Thymus (tissue), 11 donors: ENCODE data around the gene KREMEN2. TPM values are rescaled to one million over a fixed set of nuclear protein-coding genes. Genes with fewer than 3 reads are reported as not detected.

ENCODE experiments used
- DNase-seq, 9 donors: peaks; one replicate each; pipeline ENCODE4 v3.0.0-alpha.2; 2013; ENCODE audit warnings: low spot score in 9 of 9, low read depth in 6 of 9, missing footprints in 1 of 9
- H3K27ac ChIP-seq, 2 donors: one replicate each; pipeline ENCODE4 v1.5.1; 2013; ENCODE audit warnings: control low read depth in 1 of 2, low read depth in 1 of 2, low read length in 1 of 2, mild to moderate bottlenecking in 1 of 2, moderate library complexity in 1 of 2
- H3K27me3 ChIP-seq, 2 donors: one replicate each; pipeline ENCODE4 v1.5.1; 2013; ENCODE audit warnings: low read length in 1 of 2; ENCODE audit not compliant: control insufficient read depth in 2 of 2, insufficient read depth in 1 of 2
- H3K36me3 ChIP-seq, 2 donors: one replicate each; pipeline ENCODE4 v1.5.1; 2013; ENCODE audit warnings: low read length in 1 of 2, mild to moderate bottlenecking in 1 of 2, moderate library complexity in 1 of 2; ENCODE audit not compliant: control insufficient read depth in 2 of 2, insufficient read depth in 2 of 2
- H3K4me1 ChIP-seq, 2 donors: one replicate each; pipeline ENCODE4 v1.5.1; 2013; ENCODE audit warnings: low read length in 2 of 2; ENCODE audit not compliant: control insufficient read depth in 2 of 2, insufficient read depth in 2 of 2
- H3K4me3 ChIP-seq, 2 donors: one replicate each; pipeline ENCODE4 v1.5.1; 2013; ENCODE audit warnings: low read length in 2 of 2, control low read depth in 1 of 2, mild to moderate bottlenecking in 1 of 2
- H3K9me3 ChIP-seq, 2 donors: one replicate each; pipeline ENCODE4 v1.5.1; 2013; ENCODE audit warnings: low read length in 1 of 2, mild to moderate bottlenecking in 1 of 2; ENCODE audit not compliant: control insufficient read depth in 2 of 2, insufficient read depth in 1 of 2
- WGBS: extraction: QIAGEN DNeasy Blood & Tissue Kit; methylation state at CpG from one replicate; pipeline ENCODE4 v1.1.7; 2013; 5-methylcytosine and 5-hydroxymethylcytosine counted together
- polyA plus RNA-seq: library from polyadenylated mRNA; stranded (reverse); fragments of 200-250 nt; gene quantifications from one replicate; pipeline ENCODE4 v1.2.3, GENCODE V29; 2013
- total RNA-seq: library from RNA; stranded (reverse); fragments of 120-200 nt; gene quantifications from one replicate; pipeline ENCODE4 v1.2.4, GENCODE V29; 2013
- donor health status: healthy.

The KREMEN2 gene
- total and polyA plus RNA-seq, 2 donors: 3.1 to 18.2 TPM

DNA sequence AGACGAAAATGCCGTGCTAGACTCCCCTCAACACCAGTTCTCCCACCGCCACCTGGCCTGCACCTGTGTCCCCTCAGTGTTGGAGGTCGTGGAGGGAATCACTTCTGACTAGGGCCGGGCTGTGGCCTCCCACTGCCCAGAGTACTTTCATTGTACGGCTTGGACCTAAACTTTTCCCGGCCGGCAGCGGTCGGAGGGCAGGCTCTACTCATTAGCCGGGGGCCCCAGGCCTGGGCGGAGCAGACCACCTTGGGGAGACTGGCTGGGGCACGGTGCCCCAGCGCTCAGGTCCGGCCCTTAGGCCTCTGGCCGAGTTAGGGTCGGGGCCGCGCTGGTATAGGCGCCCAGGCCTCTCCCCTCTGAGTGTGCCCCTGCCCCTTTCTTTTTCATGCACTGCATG, 53.3 kb downstream of the KREMEN2 start:
- Histone ChIP-seq H3K4me3 (no peak overlapping the region), H3K4me1 (peaks cover 26 to 45% of the 10 kb centered on the region in 2 donors), H3K27ac (no peak overlapping the region), H3K36me3 (no peaks in the 10 kb centered on the region), H3K9me3 (peaks cover 0 to 12% of the 10 kb centered on the region in 2 donors), H3K27me3 (peaks cover 53 to 95% of the 10 kb centered on the region in 2 donors)
- no peak for DNase-seq
- WGBS: 96% methylated on average over 20 of the region's 20 CpGs

Other genes with a start within 250 kb of the KREMEN2 start
- 0.28 TPM for gene PRSS27, start 244.1 kb upstream of the KREMEN2 start, total RNA-seq
- gene PRSS27, start 244.1 kb upstream of the KREMEN2 start, polyA plus RNA-seq: 6.5 TPM
- gene SRRM2, start 211.6 kb upstream of the KREMEN2 start, total RNA-seq: 42.4 TPM
- 690 TPM for gene SRRM2, start 211.6 kb upstream of the KREMEN2 start, polyA plus RNA-seq
- gene ELOB, start 187.0 kb upstream of the KREMEN2 start, total RNA-seq: 349 TPM
- gene ELOB, start 187.0 kb upstream of the KREMEN2 start, polyA plus RNA-seq: 287 TPM
- 0.05 TPM for gene PRSS33, start 176.7 kb upstream of the KREMEN2 start, total RNA-seq
- gene PRSS33, start 176.7 kb upstream of the KREMEN2 start, polyA plus RNA-seq: 0.37 TPM
- not detected for gene PRSS41, start 165.8 kb upstream of the KREMEN2 start, total RNA-seq
- gene PRSS41, start 165.8 kb upstream of the KREMEN2 start, polyA plus RNA-seq: not detected
- gene PRSS21, start 147.0 kb upstream of the KREMEN2 start, total RNA-seq: 1.2 TPM
- 0.68 TPM for gene PRSS21, start 147.0 kb upstream of the KREMEN2 start, polyA plus RNA-seq
- 0.85 TPM for gene ZG16B, start 134.0 kb upstream of the KREMEN2 start, total RNA-seq
- 1.2 TPM for gene ZG16B, start 134.0 kb upstream of the KREMEN2 start, polyA plus RNA-seq
- 0.42 TPM for gene PRSS22, start 106.1 kb upstream of the KREMEN2 start, total RNA-seq
- 4.1 TPM for gene PRSS22, start 106.1 kb upstream of the KREMEN2 start, polyA plus RNA-seq
- 37.4 TPM for gene FLYWCH2, start 81.1 kb upstream of the KREMEN2 start, total RNA-seq
- 34.5 TPM for gene FLYWCH2, start 81.1 kb upstream of the KREMEN2 start, polyA plus RNA-seq
- 9.6 TPM for gene FLYWCH1, start 52.3 kb upstream of the KREMEN2 start, total RNA-seq
- gene FLYWCH1, start 52.3 kb upstream of the KREMEN2 start, polyA plus RNA-seq: 34.1 TPM
- gene PAQR4, start 5.1 kb downstream of the KREMEN2 start, total RNA-seq: 11.2 TPM
- gene PAQR4, start 5.1 kb downstream of the KREMEN2 start, polyA plus RNA-seq: 9.5 TPM
- gene PKMYT1, start 16.2 kb downstream of the KREMEN2 start, total RNA-seq: 16.5 TPM
- 5.3 TPM for gene PKMYT1, start 16.2 kb downstream of the KREMEN2 start, polyA plus RNA-seq
- 0.19 TPM for gene CLDN9, start 48.6 kb downstream of the KREMEN2 start, total RNA-seq
- gene CLDN9, start 48.6 kb downstream of the KREMEN2 start, polyA plus RNA-seq: 0.98 TPM
- 0.28 TPM for gene CLDN6, start 53.9 kb downstream of the KREMEN2 start, total RNA-seq
- 0.48 TPM for gene CLDN6, start 53.9 kb downstream of the KREMEN2 start, polyA plus RNA-seq
- gene TNFRSF12A, start 56.1 kb downstream of the KREMEN2 start, total RNA-seq: 5.1 TPM
- gene TNFRSF12A, start 56.1 kb downstream of the KREMEN2 start, polyA plus RNA-seq: 46.9 TPM
- 19.0 TPM for gene HCFC1R1, start 59.7 kb downstream of the KREMEN2 start, total RNA-seq
- 56.0 TPM for gene HCFC1R1, start 59.7 kb downstream of the KREMEN2 start, polyA plus RNA-seq
- 37.6 TPM for gene THOC6, start 59.8 kb downstream of the KREMEN2 start, total RNA-seq
- 36.8 TPM for gene THOC6, start 59.8 kb downstream of the KREMEN2 start, polyA plus RNA-seq
- 0.38 TPM for gene BICDL2, start 72.7 kb downstream of the KREMEN2 start, total RNA-seq
- gene BICDL2, start 72.7 kb downstream of the KREMEN2 start, polyA plus RNA-seq: 6.0 TPM
- gene MMP25, start 82.3 kb downstream of the KREMEN2 start, total RNA-seq: 0.80 TPM
- gene MMP25, start 82.3 kb downstream of the KREMEN2 start, polyA plus RNA-seq: 2.9 TPM
- 175 TPM for gene IL32, start 101.4 kb downstream of the KREMEN2 start, total RNA-seq
- 343 TPM for gene IL32, start 101.4 kb downstream of the KREMEN2 start, polyA plus RNA-seq
- gene ZSCAN10, start 135.0 kb downstream of the KREMEN2 start, total RNA-seq: 0.05 TPM
- 0.11 TPM for gene ZSCAN10, start 135.0 kb downstream of the KREMEN2 start, polyA plus RNA-seq
- 4.6 TPM for gene ZNF205, start 148.3 kb downstream of the KREMEN2 start, total RNA-seq
- gene ZNF205, start 148.3 kb downstream of the KREMEN2 start, polyA plus RNA-seq: 9.3 TPM
- gene ZNF213, start 170.8 kb downstream of the KREMEN2 start, total RNA-seq: 1.5 TPM
- gene ZNF213, start 170.8 kb downstream of the KREMEN2 start, polyA plus RNA-seq: 5.2 TPM
- not detected for gene OR1F1, start 223.9 kb downstream of the KREMEN2 start, total RNA-seq
- 0.02 TPM for gene OR1F1, start 223.9 kb downstream of the KREMEN2 start, polyA plus RNA-seq